ENCODE results near the gene ABCC12. TPM values are rescaled to one million over a fixed set of nuclear protein-coding genes. Genes with fewer than 3 reads are reported as not detected.

Gene ABCC12
- polyA plus RNA-seq, 2 of the 4 experiments (the other 2 are of a cell fraction): 0.23 TPM; not detected in 1

- H3K4me1 ChIP-seq: peaks cover 54% of the 10 kb centered on the region
- no peak for FAIRE-seq
- no peak overlapping the region for H3K4me3 ChIP-seq
- ChIA-PET POLR2A (interaction anchor here (1.3 kb wide), 1 partner anchor 10 kb away, joined by 3 read pairs; no protein-coding TSS in a partner anchor), CTCF (interaction anchor here (1.0 to 3.2 kb wide), 3 partner anchors 23 to 1096 kb away, joined by 3 to 11 read pairs (median 6); no protein-coding TSS in a partner anchor)
- no peak for ATAC-seq
- peak overlapping the region; percentile 35 to 79; a peak in 4 of 6 replicates for H3K27ac ChIP-seq
- DNase-seq (ENCODE audit: low read depth in 1 of 2, low spot score in 1 of 2): no peak
- peak overlapping the region; percentile 28; the same call in 2 of the 3 replicates for H3K4me2 ChIP-seq
- TF ChIP-seq TP53 (CRISPR knock-in tag; IDR thresholded peaks at IDR 0.05): no peak
- no peak for TF ChIP-seq MAZ (IDR thresholded peaks at IDR 0.05; ENCODE audit: borderline replicate concordance, low read depth, low read length)
- TF ChIP-seq MYC (IDR thresholded peaks at IDR 0.05; ENCODE audit: borderline replicate concordance, low read length): no peak
- TF ChIP-seq HDAC2 (IDR thresholded peaks at IDR 0.05): no peak
- no peak for TF ChIP-seq REST (IDR thresholded peaks at IDR 0.05)
- no peak for TF ChIP-seq USF2 (IDR thresholded peaks at IDR 0.05)
- TF ChIP-seq MAFK (IDR thresholded peaks at IDR 0.05; ENCODE audit: partially characterized antibody): no peak
- TF ChIP-seq NPAS2 (CRISPR knock-in tag; IDR thresholded peaks at IDR 0.05; ENCODE audit: borderline replicate concordance): no peak
- TF ChIP-seq FOXS1 (CRISPR knock-in tag; IDR thresholded peaks at IDR 0.05): no peak
- TF ChIP-seq CBX2 (IDR thresholded peaks at IDR 0.05; ENCODE audit: borderline replicate concordance, low read depth): no peak
- TF ChIP-seq CEBPB (IDR thresholded peaks at IDR 0.05): no peak
- TF ChIP-seq, protein P1, sequence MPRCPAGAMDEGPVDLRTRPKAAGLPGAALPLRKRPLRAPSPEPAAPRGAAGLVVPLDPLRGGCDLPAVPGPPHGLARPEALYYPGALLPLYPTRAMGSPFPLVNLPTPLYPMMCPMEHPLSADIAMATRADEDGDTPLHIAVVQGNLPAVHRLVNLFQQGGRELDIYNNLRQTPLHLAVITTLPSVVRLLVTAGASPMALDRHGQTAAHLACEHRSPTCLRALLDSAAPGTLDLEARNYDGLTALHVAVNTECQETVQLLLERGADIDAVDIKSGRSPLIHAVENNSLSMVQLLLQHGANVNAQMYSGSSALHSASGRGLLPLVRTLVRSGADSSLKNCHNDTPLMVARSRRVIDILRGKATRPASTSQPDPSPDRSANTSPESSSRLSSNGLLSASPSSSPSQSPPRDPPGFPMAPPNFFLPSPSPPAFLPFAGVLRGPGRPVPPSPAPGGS (IDR thresholded peaks at IDR 0.05): no peak
- TF ChIP-seq HOXA7 (CRISPR knock-in tag; IDR thresholded peaks at IDR 0.05): no peak
- no peak for TF ChIP-seq MAX (IDR thresholded peaks at IDR 0.05)
- no peak for TF ChIP-seq EHF (CRISPR knock-in tag; IDR thresholded peaks at IDR 0.05)
- TF ChIP-seq RCOR1 (IDR thresholded peaks at IDR 0.05; ENCODE audit: low read depth, low read length): no peak
- TF ChIP-seq SREBF2 (IDR thresholded peaks at IDR 0.05): no peak
- TF ChIP-seq CHD4 (IDR thresholded peaks at IDR 0.05; ENCODE audit: borderline replicate concordance): no peak
- TF ChIP-seq ELK1 (IDR thresholded peaks at IDR 0.05; ENCODE audit: low read depth, low read length): no peak
- WGBS (ENCODE audit: missing lambda C conversion rate): 94% methylated on average over 18 of the region's 18 CpGs
- no peaks in the 10 kb centered on the region for H3K9me3 ChIP-seq
Measured at GRCh38 chr16:48133455-48134211, 22.2 kb downstream of the ABCC12 start.

All from A549 (cell line).